Measurements from ENCODE around the gene ANO2.

The ANO2 gene

GRCh38 chr12:5582541-5582940, 362.5 kb downstream of the ANO2 start:
- intact Hi-C loops (cut with DNase I): no loop called here
- no peak for DNase-seq

GRCh38 chr12:5582018-5582417, 363.0 kb downstream of the ANO2 start:
- intact Hi-C loops (cut with DNase I): no loop called here
- DNase-seq: no peak

- no peak for DNase-seq
- intact Hi-C loops (cut with DNase I): no loop called here
Observed at GRCh38 chr12:5581616-5582015, 363.4 kb downstream of the ANO2 start.

- intact Hi-C loops (cut with DNase I): no loop called here
Observed at GRCh38 chr12:5581019-5581418, 364.0 kb downstream of the ANO2 start.

GRCh38 chr12:5578775-5579174, 366.3 kb downstream of the ANO2 start:
- intact Hi-C loops (cut with DNase I): no loop called here
- DNase-seq: no peak

More at GRCh38 chr12:5581019-5581418, 364.0 kb downstream of the ANO2 start:
- DNase-seq: no peak

- no peak for DNase-seq
- intact Hi-C loops (cut with DNase I): no loop called here
Observed at GRCh38 chr12:5577741-5578140, 367.3 kb downstream of the ANO2 start.

GRCh38 chr12:5577211-5577612, 367.8 kb downstream of the ANO2 start:
- intact Hi-C loops (cut with DNase I): no loop called here
- DNase-seq: no peak

GRCh38 chr12:5575987-5576386, 369.1 kb downstream of the ANO2 start:
- no peak for DNase-seq
- intact Hi-C loops (cut with DNase I): no loop called here

- no peak for DNase-seq
- intact Hi-C loops (cut with DNase I): no loop called here
Observed at GRCh38 chr12:5575232-5575631, 369.8 kb downstream of the ANO2 start.

GRCh38 chr12:5573390-5573789, 371.7 kb downstream of the ANO2 start:
- intact Hi-C loops (cut with DNase I): no loop called here
- no peak for DNase-seq

- DNase-seq: no peak
- intact Hi-C loops (cut with DNase I): no loop called here
Observed at GRCh38 chr12:5571115-5571514, 373.9 kb downstream of the ANO2 start.

GRCh38 chr12:5570416-5570815, 374.6 kb downstream of the ANO2 start:
- no peak for DNase-seq
- intact Hi-C loops (cut with DNase I): no loop called here

GRCh38 chr12:5568325-5568981, 376.6 kb downstream of the ANO2 start:
- DNase-seq: no peak
- intact Hi-C loops (cut with DNase I): no loop called here

- intact Hi-C loops (cut with DNase I): no loop called here
- DNase-seq: peak in 5 of 42 donors; percentile 2 to 42 (median 15)
Observed at GRCh38 chr12:5567016-5567725, 377.9 kb downstream of the ANO2 start.

GRCh38 chr12:5565933-5566599, 379.0 kb downstream of the ANO2 start:
- peak in 2 of 42 donors; percentile 2 to 28 for DNase-seq
- intact Hi-C loops (cut with DNase I): no loop called here

GRCh38 chr12:5562581-5562980, 382.5 kb downstream of the ANO2 start:
- intact Hi-C loops (cut with DNase I): no loop called here
- DNase-seq: no peak

- intact Hi-C loops (cut with DNase I): no loop called here
- no peak for DNase-seq
Observed at GRCh38 chr12:5561846-5562245, 383.2 kb downstream of the ANO2 start.

GRCh38 chr12:5561057-5561456, 384.0 kb downstream of the ANO2 start:
- intact Hi-C loops (cut with DNase I): no loop called here

GRCh38 chr12:5560265-5560664, 384.8 kb downstream of the ANO2 start:
- intact Hi-C loops (cut with DNase I): no loop called here
- DNase-seq: no peak

More at GRCh38 chr12:5561057-5561456, 384.0 kb downstream of the ANO2 start:
- no peak for DNase-seq

GRCh38 chr12:5557906-5558305, 387.2 kb downstream of the ANO2 start:
- no peak for DNase-seq
- intact Hi-C loops (cut with DNase I): no loop called here
